EH (cell line): ENCODE data around the gene FCRL1.

Source experiments
- DNase-seq: peaks from one replicate; pipeline ENCODE4 v3.0.0-alpha.2; 2015; ENCODE audit warnings: low read depth

Gene FCRL1, protein sequence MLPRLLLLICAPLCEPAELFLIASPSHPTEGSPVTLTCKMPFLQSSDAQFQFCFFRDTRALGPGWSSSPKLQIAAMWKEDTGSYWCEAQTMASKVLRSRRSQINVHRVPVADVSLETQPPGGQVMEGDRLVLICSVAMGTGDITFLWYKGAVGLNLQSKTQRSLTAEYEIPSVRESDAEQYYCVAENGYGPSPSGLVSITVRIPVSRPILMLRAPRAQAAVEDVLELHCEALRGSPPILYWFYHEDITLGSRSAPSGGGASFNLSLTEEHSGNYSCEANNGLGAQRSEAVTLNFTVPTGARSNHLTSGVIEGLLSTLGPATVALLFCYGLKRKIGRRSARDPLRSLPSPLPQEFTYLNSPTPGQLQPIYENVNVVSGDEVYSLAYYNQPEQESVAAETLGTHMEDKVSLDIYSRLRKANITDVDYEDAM

DNA sequence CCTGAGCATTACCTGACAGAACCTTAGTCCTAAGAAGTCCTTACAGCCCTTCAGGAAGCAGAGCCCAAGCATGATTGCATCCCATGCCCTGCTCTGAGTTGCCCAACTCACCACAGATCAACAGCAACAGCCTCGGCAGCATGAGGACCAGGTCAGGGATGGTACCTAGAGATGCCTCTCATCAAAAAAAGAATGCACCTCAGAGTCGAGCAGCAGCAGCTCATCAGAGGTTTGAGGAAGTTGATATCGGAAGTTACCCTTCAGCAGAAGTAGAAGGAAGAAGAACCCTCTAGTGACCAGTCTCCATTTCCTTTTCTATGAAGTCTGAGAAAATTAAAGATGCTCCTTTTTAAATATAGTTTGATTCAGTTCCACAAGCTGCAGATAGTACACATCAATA, at the start of gene FCRL1:
Gene FCRL1, minus strand, starts transcription at position 225 of the 400 bp plus-strand sequence. Its CDS starts 83 bp downstream, at position 142.
- no peak for DNase-seq

- no peak for DNase-seq
Observed at GRCh38 chr1:157868654-157869053, 48.7 kb upstream of the FCRL1 start.

- DNase-seq = no peak
Observed at GRCh38 chr1:157862114-157863070, 42.5 kb upstream of the FCRL1 start.

DNA sequence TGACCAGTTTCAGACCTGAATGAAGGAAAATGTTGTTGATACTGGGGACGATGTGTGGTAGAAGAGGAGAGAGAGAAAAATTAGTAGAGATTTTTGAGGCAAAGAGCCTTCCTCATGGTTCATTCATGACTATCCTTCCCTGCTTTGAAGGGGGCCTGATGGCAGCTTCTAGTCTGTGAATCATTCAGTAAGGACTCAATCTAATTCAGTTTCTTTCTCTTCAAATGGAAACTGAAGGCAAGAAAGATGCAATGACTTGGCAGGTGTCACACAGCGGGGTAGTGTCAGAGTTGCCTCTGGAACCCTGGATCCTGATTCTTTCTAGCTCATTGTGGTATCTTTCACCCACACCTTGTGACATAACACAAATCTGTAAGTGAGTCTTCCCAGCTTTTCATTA, 36.6 kb upstream of the FCRL1 start:
- DNase-seq = no peak

GRCh38 chr1:157852476-157852875, 32.6 kb upstream of the FCRL1 start:
- DNase-seq = peak; percentile 24

- no peak for DNase-seq
Observed at GRCh38 chr1:157849229-157849875, 29.4 kb upstream of the FCRL1 start.

DNA sequence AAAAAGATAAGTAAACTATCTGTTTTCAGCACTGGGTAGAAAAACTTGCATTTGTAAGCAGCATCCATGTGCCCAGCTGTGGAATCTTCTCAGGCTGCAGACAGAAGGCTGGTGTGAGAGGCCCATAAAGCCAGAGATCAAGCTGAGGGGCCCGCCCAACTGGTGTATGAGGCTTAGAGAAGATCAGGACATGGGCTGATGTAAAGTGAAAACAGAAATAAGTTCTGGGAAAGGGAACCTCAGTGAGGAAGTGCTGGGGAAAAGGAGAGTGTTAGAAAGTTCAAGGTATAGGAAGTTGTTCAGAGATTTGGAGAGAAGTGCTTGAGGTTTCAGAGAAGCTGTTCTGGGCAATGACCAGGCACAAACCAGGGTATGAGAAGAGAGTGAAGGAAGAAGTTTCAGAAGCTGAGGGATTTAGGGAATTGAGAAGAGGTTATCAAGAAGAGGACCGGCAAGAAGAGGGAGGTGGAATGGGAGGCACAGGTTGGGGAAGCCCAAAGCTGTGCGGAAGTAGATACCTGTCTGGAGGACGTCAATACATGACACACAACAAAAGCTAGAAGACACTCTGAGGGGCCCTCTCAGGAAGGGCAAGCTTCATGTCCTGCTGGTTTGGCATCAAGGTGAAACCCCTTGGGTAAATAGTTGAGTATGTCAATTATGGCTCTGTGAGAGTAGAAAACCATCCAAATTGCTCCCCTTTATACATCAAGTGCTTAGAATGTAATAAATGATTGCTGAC, 24.3 kb upstream of the FCRL1 start:
- DNase-seq = no peak

DNA sequence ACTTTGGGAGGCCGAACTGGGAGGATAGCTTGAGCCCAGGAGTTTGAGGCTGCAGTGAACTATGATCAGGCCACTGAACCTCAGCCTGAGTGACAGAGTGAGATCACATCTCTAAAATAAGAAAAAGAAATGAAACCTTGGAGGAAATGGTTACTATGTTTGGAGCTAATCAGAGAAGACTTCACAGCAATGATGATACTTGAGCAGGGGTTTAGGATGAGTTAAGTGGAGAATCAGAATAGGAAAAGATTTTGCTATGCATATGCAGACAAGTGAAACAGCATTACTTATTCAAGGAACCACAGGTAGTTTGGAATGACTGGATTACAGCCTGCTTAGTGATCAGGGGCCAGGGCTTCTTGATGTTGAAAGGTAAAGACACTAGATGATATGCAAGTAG, 23.0 kb upstream of the FCRL1 start:
- DNase-seq = no peak

DNA sequence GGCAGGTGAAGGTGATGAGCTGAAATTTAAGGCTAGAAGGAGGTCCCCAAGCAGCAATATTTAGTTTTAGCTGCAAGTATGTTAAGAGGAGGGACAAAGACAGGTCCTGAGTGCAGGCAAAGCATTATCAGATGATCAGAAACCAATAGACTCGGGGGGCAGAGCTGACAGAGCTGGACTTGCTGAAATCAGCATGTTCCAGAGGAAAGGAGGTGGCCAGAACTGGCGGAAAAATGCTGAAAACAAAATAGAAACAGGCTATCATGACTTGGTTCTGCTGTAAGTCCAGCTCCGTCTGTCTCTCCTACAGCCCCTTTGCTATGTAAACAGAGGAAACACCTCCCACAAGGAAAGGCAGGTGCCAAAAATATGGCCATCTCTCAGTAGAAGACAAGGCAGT, 21.8 kb upstream of the FCRL1 start, which contains the start of gene CD5L:
Gene CD5L, minus strand, starts transcription at position 101 of the 400 bp plus-strand sequence. CDS start 107 bp downstream, outside the sequence.
- DNase-seq = no peak

- DNase-seq = no peak
Observed at GRCh38 chr1:157838966-157839365, 19.0 kb upstream of the FCRL1 start.

- DNase-seq = no peak
Observed at GRCh38 chr1:157834430-157834829, 14.5 kb upstream of the FCRL1 start.

DNA sequence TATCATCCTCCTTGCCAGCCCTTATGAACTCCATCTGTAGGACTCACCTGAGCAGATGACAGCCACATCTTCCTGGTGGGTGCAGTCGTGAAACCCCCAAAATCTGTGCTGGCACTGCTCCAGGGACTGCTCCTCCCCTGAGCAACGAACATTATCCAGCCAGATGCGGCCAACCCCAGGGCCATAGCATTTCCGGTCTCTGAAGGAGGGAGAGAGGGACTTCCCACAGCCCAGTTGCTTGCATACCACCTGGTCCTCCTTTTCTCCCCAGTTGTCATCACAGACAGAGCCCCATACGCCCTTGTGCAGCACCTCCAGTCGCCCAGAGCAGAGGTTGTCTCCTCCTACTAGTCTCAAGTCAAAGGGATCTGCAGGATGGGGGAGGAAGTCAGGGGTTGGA, 13.2 kb upstream of the FCRL1 start:
- DNase-seq = no peak

GRCh38 chr1:157831968-157832626, 12.2 kb upstream of the FCRL1 start:
- no peak for DNase-seq

- DNase-seq = no peak
Observed at GRCh38 chr1:157830887-157831286, 11.0 kb upstream of the FCRL1 start.

DNA sequence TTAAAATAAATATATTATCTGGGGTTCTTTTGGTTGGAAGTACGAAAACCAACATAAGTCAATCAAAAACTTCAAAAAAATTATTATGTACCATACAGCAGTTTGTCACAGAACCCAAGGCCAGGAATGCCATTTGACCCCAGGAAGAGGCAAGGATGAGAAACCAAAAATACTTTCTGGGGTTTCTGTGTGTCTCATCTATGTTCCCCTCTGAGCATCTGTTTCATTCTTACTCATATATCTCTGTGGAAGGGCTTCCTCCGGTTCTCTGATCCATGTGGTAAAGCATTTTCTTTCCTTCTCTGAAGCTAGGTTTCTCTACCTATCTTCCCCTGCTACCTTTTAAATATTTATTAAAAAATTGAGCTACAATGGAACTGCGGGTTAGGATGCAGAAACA, 9.8 kb upstream of the FCRL1 start:
- DNase-seq = no peak

- no peak for DNase-seq
Observed at GRCh38 chr1:157829210-157829609, 9.3 kb upstream of the FCRL1 start.

- no peak for DNase-seq
Observed at GRCh38 chr1:157820299-157820698, 379 bp upstream of the FCRL1 start.

DNA sequence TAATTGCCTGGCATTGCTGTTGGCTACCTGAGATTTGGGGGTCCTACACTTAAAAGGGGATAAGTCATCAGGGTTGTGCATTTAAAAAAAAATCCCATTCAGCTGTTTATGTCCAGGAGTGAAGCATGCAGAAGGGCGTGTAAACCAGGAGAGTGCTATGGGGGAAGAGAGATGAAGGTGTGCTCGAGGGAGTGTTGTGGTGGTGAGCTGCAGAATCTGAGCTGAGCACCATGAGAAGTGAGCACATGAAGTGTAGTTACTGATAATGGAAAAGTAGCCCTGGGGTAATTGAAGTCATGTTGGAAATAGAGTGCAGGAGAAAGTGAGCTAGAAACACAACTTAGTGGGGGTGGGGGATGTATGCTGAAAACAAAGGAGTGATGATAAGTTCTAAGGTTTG, 705 bp downstream of the FCRL1 start:
- no peak for DNase-seq

GRCh38 chr1:157813269-157813668, 6.7 kb downstream of the FCRL1 start:
- DNase-seq = no peak

DNA sequence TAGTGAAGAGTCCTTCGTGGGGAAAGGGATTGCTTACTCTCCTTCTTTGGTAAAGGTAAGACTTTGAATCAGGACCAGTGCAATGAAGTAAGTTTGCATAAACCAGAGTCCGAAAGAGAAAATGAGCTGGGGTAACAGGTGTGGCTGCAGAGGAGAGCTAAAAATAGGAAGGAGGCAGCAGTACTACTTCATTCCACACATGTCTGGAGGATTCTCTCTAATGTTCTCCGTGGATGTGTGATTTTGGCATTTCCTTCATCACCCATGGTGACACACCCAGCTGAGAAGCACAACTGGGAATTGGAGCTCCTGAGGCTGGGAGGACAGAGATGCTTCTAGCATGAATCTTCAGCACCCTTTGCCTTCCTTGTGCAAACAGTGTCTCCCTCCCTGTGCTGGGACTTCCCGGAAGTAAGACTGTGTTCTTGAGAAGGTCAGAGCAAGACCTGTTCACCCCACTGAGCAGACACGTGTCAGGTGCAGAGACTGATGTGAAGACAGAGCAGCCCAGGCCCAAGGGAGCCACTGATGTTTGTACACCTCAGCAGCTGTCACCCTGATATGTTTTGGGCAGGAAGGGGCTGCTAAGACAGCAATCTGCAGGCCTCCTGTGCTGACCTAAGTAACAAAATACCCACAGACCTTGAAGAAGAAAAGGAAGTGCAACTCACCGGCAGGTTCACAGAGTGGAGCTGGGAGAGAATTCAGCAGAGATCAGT, 13.3 kb downstream of the FCRL1 start:
- DNase-seq = no peak
